ENCODE data around the gene YWHAG. TPM values are rescaled to one million over a fixed set of nuclear protein-coding genes. Genes with fewer than 3 reads are reported as not detected.
"Not testable (repeated sequence)": the region's sequence is repeated elsewhere in the genome, so short reads cannot be mapped to it uniquely, and the experiment has no call there.

The YWHAG gene
- total and polyA plus RNA-seq, 8 donors = 15.7 to 55.7 (median 33.9) TPM

- TF ChIP-seq CTCF (IDR thresholded peaks at IDR 0.05) = no peak
- 37% methylated on average over 9 of the region's 9 CpGs for WGBS, 2 donors
- Histone ChIP-seq H3K4me3 (no peak overlapping the region), H3K4me1 (peaks cover 3 to 23% (median 10%) of the 10 kb centered on the region in 3 donors), H3K9me3 (no peaks in the 10 kb centered on the region), H3K36me3 (no peaks in the 10 kb centered on the region), H3K27me3 (no peaks in the 10 kb centered on the region), H3K27ac (peak overlapping the region in 1 of 4 donors; percentile 2)
- no peak for FAIRE-seq
- no peak for DNase-seq
- intact Hi-C loops (cut with DNase I) = no loop called here
- peak; percentile 7 to 42 (median 20) for ATAC-seq
Measured at GRCh38 chr7:76338298-76339084, 20.3 kb downstream of the YWHAG start.

GRCh38 chr7:76337147-76337546 lies 21.6 kb downstream of the YWHAG start:
- Histone ChIP-seq H3K9me3 (no peaks in the 10 kb centered on the region), H3K4me3 (no peak overlapping the region), H3K27ac (no peak overlapping the region), H3K4me1 (peaks cover 12 to 31% (median 16%) of the 10 kb centered on the region in 3 donors), H3K27me3 (no peaks in the 10 kb centered on the region), H3K36me3 (no peaks in the 10 kb centered on the region)
- 76 to 78% methylated on average over 6 of the region's 6 CpGs for WGBS, 2 donors
- intact Hi-C loops (cut with DNase I) = no loop called here
- DNase-seq (no peak), FAIRE-seq (no peak), ATAC-seq (no peak)
- no peak for TF ChIP-seq CTCF (IDR thresholded peaks at IDR 0.05)

- Histone ChIP-seq H3K9me3 (no peaks in the 10 kb centered on the region), H3K36me3 (no peaks in the 10 kb centered on the region), H3K4me3 (no peak overlapping the region), H3K27ac (no peak overlapping the region), H3K4me1 (peaks cover 12 to 35% (median 16%) of the 10 kb centered on the region in 3 donors), H3K27me3 (no peaks in the 10 kb centered on the region)
- intact Hi-C loops (cut with DNase I) = no loop called here
- no peak for DNase-seq
- no peak for TF ChIP-seq CTCF (IDR thresholded peaks at IDR 0.05)
- ATAC-seq = no peak
- no peak for FAIRE-seq
Measured at GRCh38 chr7:76336094-76336493, 22.7 kb downstream of the YWHAG start.

GRCh38 chr7:76335417-76335816 lies 23.4 kb downstream of the YWHAG start:
- H3K4me3 ChIP-seq; ATAC-seq; H3K9me3 ChIP-seq; FAIRE-seq; H3K27me3 ChIP-seq; H3K27ac ChIP-seq; H3K36me3 ChIP-seq; DNase-seq; intact Hi-C loops (cut with DNase I): not testable (repeated sequence)
- H3K4me1 ChIP-seq = peaks cover 12 to 29% (median 16%) of the 10 kb centered on the region in 3 donors
- WGBS, 2 donors = 98 to 100% methylated on average over 2 of the region's 2 CpGs

GRCh38 chr7:76334320-76334967 lies 24.3 kb downstream of the YWHAG start:
- Histone ChIP-seq H3K27ac (peak overlapping the region in 2 of 4 donors; percentile 49 to 51), H3K9me3 (no peaks in the 10 kb centered on the region), H3K4me1 (peaks cover 12 to 29% (median 16%) of the 10 kb centered on the region in 3 donors), H3K36me3 (peaks cover 0 to 4% (median 3%) of the 10 kb centered on the region in 3 donors), H3K27me3 (no peaks in the 10 kb centered on the region), H3K4me3 (no peak overlapping the region)
- no peak for DNase-seq
- FAIRE-seq = no peak
- no peak for TF ChIP-seq CTCF (IDR thresholded peaks at IDR 0.05)
- 82 to 90% methylated on average over 6 of the region's 6 CpGs for WGBS, 2 donors
- intact Hi-C loops (cut with DNase I) = no loop called here
- ATAC-seq = no peak

Data from pancreas (tissue), 10 donors.